ENCODE measurements around the gene GFRA1.

GRCh38 chr10:116146372-116147140 lies 126.5 kb downstream of the GFRA1 start:
- TF ChIP-seq, protein P1, sequence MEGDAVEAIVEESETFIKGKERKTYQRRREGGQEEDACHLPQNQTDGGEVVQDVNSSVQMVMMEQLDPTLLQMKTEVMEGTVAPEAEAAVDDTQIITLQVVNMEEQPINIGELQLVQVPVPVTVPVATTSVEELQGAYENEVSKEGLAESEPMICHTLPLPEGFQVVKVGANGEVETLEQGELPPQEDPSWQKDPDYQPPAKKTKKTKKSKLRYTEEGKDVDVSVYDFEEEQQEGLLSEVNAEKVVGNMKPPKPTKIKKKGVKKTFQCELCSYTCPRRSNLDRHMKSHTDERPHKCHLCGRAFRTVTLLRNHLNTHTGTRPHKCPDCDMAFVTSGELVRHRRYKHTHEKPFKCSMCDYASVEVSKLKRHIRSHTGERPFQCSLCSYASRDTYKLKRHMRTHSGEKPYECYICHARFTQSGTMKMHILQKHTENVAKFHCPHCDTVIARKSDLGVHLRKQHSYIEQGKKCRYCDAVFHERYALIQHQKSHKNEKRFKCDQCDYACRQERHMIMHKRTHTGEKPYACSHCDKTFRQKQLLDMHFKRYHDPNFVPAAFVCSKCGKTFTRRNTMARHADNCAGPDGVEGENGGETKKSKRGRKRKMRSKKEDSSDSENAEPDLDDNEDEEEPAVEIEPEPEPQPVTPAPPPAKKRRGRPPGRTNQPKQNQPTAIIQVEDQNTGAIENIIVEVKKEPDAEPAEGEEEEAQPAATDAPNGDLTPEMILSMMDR (IDR thresholded peaks at IDR 0.05; ENCODE audit: poor library complexity), result no peak
- no peak for TF ChIP-seq EZH2 (IDR thresholded peaks at IDR 0.05; ENCODE audit: borderline replicate concordance)

All from hepatocyte (in vitro differentiated cells).